DMS79 (cell line): ENCODE data around the gene BFSP1.

Source experiments
- DNase-seq: peaks from one replicate; lab custom pipeline; 2025; lab: John Stamatoyannopoulos, UW

BFSP1 gene

DNA sequence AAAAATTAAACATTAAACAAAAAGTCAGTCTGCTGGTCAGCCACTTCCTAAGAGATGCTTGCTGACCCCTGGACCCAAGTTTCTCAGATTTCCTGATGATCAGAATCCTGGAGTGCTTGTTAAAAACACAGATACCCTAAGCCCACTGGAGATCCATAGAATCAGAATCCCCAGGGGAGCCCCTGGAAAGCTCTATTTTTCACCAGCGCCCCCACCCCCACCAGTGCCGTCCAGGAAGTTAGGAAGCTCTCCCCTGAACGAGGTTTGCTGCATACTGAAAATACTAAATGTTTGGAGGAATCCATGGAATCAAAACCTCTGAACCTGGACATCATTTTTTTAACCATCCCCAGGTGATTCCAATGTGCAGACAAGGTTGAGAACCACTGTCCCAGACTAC, 69.2 kb downstream of the BFSP1 start:
- no peak for DNase-seq

DNA sequence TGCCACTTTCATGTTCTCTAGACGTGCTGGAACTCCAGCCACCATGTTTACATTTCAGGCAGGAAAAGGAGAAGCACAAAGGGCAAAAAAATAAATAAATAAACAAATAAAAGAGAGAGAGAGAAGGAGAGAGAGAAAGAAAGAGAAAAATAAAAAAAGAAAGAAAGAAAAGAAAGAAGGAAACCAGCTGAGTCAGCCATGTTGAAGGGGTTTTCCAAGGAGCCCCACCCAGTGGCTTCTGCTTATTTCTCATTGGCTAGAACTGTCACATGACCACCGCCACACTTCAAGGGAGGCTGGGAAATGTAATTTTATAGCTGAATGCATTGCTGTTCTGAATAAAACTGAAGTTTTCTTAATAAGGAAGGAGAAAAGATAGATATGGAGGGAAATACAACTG, 71.1 kb downstream of the BFSP1 start:
- no peak for DNase-seq

DNA sequence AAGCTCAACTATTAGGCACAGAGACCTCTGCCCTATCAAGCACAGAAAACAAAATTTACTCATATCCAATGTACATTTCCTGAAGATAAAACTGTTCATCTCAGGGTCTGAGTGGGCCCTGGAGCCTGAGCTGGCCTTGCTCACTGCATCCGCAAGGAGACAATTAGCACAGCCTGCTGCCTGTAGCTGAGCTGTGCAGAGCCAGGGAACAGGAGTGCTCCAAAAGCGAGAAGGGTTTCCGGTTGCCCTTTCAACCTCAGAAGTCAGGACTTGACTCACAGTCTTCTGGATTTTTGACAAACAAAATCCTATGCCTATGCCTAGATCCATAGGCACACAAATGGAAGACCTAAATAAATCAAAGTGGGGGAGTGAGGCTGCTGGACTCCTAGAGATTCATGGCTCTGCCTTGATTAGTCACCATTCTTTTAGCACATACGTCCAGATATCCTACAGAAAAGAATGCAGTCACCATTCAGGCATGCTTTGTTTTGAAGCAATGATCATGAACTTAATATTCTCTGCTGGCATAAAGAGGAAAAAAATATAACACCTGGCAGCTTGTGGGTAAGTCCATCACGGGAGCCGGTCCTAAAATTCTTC, 73.5 kb downstream of the BFSP1 start:
- DNase-seq: no peak

DNA sequence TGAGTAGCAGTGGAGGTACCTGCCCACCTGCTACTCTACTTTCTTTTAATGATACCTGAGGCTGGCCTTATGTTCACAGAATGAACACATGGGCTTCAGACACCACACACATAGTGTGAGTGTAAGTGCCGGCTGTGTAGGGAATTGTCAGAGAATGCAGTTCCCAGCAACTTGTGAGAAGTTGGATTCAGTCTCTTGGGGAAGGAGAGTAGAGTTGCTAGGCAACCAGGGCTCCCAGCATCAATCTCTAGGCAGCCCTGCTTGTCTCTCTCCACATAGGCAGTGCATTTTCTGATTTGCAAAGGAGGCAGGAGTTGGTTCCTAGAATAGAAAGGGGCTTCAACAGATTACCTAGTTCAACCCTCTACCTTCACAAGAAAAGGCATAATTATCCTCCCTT, 74.1 kb downstream of the BFSP1 start:
- DNase-seq: no peak

DNA sequence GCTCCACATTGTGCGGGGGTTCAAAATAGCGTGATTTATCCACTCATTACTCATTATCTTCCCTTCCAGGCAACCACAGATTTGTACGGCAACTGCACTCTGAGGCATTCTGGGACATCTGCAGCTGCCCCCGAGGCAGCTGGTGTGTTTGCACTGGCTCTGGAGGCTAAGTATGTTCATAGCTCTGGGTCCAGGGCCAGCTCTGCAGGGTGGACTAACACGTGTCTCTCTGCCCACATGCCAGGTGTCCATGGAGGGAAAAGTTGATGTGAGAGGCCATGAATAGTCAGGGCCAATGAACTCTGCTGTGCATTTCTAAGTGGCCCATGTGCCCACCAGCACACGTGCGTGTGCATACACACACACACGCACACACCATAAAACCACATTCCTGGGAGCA, 74.9 kb downstream of the BFSP1 start:
- DNase-seq: no peak

DNA sequence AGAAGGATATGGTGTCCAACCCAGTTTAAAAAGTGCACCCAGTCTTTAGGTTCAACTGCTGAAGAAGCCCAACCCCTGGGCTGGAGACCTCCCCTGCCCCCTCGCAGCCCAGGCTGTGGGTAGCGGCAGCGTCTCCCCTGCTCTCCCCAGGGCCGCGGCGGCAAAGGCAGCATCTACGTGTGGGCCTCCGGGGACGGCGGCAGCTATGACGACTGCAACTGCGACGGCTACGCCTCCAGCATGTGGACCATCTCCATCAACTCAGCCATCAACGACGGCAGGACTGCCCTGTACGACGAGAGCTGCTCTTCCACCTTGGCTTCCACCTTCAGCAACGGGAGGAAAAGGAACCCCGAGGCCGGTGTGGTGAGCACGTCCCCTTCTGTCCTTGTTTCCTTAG, 77.6 kb downstream of the BFSP1 start:
- DNase-seq: no peak

DNA sequence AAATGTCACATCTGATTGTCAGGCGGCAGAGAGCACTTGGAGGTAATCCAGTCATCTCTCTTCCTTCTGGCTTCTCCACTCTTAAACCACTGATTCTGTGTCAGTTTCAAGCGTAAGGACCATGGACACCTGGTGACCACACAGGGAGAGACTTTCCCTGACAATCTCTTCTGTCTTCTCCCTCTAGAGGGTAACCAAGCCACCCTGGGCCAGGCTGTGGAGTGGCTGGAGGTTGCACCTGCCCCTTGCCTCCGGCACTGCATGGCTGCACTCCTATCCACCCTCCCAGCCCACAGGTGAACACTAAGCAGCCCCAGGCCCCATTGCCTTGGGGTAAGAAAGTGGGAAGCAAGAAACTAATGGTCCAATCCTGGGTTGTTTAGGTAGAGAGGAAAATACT, 78.7 kb downstream of the BFSP1 start:
- no peak for DNase-seq

DNA sequence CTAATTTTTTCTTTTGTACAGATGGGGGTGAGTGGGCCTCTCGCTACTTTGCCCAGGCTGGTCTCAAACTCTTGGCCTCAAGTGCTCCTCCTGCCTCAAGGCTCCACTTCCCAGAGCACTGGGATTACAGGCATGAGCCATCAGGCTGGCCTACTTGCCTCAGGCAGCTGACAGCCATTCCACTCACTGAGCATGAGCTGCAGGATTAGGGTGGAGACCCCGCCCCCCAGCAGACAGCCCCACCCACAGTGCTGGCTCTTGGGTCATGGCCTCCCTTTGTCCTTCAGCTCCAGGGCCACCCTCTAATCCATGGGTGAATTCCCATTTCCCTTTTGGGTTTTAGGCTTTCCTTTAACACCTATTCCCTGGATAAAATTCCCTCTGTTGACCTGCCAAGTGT, 82.1 kb downstream of the BFSP1 start:
- DNase-seq: no peak

DNA sequence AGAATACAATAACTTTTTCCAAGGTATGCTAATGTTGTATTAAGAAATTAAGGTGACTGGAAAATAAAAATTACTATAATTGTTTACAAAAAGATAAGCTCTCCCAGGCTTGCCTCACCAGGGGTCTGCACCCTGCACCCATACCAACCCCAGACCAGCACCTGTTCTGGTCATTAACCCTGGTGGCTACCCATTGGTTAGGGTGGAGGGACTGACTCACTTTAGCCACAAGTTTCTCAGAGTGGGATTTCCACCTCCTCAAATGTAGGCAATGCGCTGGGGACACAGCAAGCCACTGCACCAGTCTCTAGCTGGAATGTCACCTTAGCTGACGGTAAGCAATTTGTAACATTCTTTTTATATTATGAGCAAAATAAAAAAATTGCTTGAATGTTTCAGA, 83.1 kb downstream of the BFSP1 start:
- no peak for DNase-seq

DNA sequence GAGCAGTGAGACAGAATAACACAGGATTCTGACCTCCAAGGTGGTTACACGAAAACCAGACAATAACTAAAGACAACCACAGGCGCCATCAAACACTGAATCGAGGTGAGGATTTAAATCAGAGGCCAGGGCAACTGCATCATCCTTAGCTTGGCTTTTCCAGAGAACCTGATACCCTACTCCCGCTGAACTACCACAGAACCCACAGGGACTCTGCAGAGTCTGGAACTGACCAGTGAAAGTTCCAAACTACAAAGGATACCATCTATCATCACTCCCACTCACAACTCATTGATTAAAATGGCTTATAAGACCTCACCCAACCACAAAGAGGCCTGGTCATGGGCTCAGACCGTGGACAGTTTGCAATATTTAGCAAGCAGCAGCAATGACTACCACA, 85.0 kb downstream of the BFSP1 start:
- no peak for DNase-seq

DNA sequence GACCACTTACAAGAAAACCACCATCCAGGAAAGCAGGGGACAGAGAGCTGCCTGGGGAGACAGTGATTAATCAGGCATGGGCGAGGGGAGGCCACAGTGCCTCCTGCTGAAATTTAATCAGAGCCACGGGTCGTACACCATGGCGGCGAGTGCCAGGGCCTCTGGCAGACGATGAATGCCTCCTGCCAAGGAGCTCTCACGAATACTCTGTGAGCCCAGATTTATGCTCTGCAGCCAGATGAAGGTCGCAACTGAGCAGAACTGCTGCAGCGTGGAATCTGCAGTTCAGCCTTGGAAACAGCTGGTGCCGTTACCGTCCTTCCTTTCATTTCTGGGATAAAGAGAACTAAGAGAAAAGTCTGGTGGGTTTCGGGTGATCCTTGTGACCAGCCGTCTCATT, 85.6 kb downstream of the BFSP1 start:
- no peak for DNase-seq

DNA sequence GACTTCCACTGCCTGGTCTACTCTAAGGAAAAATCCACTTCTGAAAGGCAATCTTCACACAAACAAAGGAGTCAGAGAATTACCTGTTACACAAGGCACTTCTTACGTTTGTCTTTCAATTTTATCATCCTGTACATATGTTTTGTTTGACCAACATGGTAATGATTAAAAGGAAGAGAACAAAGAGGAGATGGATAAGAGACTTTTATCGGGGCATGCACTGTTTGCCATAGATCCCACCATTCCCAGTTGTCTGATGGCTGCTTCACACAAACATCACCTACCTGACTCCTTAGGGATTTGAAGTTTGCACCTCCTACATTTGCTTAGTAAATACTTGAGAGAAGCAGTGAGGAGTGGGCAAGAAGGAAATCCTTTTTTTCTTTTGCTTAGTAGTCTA, 87.1 kb downstream of the BFSP1 start:
- DNase-seq: no peak
